ENCODE measurements around the gene COL27A1.

DNA sequence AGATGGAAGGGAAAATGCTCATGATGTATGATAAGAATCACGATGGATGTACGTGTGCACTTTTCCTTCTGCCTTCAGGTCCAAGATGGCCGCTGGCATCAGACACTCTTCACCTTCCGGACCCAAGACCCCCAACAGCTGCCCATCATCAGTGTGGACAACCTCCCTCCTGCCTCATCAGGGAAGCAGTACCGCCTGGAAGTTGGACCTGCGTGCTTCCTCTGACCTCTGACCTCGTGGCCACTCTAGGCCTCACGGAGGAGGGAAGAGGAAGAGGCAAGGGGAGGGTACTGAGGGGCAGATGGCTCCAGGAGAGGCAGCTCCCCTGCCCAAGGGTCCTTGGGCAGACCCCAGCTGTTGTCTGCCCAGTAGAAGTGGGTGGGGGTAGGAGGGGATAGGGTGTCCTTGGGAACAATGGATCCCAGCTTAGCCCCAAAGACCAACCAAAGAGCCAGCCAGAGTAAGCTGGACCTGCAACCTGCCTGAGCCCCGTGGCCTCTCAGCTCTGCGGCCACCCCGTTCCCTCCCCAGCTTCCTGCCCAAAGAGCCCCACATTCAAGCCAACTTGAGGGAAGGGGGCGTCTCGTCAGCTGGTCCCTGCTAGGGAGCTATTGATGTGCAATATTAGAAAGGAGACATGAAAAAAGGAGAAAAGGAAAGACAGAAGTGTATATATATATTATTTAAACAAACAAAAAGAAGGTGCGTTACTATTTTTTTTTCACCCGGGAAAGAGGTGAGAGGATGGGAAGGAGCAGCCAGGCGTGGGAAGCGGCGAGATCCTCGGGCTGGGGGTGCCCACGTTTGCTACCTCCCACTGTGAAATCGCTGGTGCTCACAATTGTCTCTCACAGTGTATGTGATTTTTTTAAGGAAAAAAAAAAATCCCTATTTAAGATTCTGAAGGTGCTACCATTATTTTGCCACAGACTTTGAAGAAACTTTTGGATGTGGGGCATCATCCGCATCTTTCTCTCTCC is 155.4 kb downstream of the COL27A1 start:
- no peak for TF ChIP-seq EZH2 (IDR thresholded peaks at IDR 0.05; ENCODE audit: low read length)
- TF ChIP-seq, protein P1, sequence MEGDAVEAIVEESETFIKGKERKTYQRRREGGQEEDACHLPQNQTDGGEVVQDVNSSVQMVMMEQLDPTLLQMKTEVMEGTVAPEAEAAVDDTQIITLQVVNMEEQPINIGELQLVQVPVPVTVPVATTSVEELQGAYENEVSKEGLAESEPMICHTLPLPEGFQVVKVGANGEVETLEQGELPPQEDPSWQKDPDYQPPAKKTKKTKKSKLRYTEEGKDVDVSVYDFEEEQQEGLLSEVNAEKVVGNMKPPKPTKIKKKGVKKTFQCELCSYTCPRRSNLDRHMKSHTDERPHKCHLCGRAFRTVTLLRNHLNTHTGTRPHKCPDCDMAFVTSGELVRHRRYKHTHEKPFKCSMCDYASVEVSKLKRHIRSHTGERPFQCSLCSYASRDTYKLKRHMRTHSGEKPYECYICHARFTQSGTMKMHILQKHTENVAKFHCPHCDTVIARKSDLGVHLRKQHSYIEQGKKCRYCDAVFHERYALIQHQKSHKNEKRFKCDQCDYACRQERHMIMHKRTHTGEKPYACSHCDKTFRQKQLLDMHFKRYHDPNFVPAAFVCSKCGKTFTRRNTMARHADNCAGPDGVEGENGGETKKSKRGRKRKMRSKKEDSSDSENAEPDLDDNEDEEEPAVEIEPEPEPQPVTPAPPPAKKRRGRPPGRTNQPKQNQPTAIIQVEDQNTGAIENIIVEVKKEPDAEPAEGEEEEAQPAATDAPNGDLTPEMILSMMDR (optimal IDR thresholded peaks at IDR 0.05 in 1 of 3, IDR thresholded peaks at IDR 0.05 in 1 of 3, conservative IDR thresholded peaks at IDR 0.05 in 1 of 3; ENCODE audit: extremely low read depth in 1 of 3, insufficient read depth in 2 of 3, low read length in 3 of 3) = no peak

Measured in keratinocyte (primary cell).